ENCODE data around the gene APOA4.

Gene APOA4

DNA sequence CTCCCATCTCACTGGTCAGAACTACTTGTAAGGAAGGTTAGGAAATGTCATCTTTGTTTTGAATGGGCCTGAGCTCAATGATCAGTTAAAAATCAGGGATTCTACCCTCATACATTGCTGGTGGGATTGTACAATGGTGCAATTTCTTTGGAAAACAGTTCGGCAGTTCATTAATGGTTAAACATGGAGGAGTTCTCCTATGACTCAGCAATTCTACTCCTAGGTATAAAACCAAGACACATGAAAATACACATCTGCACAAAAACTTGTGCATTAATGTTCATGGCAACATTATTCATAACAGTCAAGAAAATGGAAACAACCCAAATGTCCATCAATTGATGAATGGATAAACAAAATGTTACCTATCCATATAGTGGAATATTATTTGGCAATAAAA is 26.6 kb downstream of the APOA4 start:
- no peak for DNase-seq

DNA sequence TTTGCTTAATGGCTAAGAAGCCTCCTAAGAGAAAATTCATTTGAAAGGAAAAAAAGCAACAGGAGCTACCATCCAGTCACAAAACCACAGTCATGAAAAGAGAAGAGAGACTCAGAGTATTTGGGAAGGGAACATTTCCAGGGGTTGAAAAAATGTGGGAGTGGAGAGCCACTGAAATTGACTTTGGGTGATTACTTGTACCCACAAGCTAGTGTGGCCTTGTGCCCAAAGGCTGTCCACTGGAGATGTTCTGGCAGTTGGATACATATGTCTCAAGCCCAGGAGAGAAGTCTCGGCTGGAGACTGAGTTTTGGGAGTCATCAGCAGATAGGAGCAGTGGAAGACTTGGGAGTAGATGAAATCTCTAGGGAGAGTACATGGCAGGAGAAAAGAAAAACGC is 28.3 kb downstream of the APOA4 start:
- DNase-seq, result no peak

DNA sequence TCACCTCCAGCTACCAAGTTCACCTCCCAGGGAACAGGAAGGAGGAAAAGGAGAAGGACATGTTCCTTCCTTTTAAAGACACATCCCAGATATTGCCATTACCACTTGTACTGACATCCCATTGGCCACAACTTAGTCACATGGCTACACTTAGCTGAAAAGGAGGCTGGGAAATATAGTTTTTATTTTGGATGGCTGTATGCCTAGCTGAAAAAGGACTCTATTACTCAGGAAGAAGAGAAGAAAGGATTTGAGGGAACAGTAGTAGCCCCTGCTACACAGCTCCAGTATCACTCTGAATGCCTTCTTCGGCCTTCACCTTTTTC is 29.4 kb downstream of the APOA4 start:
- no peak for DNase-seq

DNA sequence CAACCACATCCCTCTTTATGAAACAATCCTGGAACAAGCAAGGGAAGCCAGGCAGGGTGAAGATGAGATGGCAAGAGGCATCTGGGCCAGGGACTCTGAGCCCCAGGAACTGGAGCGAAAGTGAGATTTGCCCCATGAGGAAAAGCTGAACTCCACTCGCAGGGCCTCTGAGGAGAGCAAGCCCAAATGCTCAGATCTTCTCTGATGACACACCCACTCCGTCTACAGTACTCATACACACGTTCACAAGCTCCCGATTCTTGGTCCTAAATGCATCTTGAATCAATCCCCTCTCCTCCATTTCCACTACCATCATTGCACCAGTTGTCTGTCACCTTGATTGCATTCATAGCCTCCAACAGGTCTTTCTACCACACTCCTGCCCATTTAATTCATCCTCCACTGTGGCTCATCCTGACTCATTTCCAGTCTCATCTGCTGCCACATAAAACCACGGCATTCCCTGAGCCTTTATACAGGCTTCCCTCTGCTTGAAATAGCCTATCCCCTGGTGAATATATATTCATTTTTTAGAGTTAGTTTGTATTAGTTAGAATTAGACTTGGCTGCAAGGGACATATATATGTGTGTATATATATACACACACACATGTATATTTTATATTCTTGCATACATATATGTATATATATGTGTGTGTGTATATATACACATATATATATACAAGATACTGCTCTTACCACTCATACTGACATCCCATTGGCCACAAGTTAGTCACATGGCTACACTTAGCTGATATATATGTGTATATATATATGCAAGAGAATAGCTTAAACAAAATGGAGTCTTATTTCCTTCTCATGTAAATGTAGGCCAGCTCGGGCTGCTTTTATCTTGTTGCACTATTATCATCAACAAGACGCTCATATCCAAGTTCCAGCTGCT is 30.0 kb downstream of the APOA4 start:
- DNase-seq, result no peak

- no peak for DNase-seq
Measured at GRCh38 chr11:116792144-116792868, 30.8 kb downstream of the APOA4 start.

DNA sequence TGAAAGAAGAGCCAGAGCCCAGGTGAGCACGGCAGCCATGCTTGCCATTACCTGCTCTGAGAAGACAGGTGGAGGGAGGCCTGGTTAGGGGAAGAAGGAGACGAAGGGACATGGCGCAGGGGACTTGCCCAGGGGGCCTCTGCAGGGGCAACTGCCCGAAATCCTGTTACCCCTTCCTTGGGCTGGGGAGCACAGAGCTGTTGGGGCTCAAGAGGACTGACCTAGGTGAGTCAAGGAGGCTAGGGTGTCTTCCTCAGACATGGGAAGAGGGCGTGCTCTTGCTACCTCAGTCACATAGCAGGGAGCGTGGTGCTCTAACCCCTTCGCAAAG is 31.3 kb downstream of the APOA4 start, which contains the start of gene APOA5:
Gene APOA5 (minus strand): TSS at position 67 of the 331 bp plus-strand sequence. CDS start 19 bp downstream, at position 48.
- DNase-seq, result no peak

DNA sequence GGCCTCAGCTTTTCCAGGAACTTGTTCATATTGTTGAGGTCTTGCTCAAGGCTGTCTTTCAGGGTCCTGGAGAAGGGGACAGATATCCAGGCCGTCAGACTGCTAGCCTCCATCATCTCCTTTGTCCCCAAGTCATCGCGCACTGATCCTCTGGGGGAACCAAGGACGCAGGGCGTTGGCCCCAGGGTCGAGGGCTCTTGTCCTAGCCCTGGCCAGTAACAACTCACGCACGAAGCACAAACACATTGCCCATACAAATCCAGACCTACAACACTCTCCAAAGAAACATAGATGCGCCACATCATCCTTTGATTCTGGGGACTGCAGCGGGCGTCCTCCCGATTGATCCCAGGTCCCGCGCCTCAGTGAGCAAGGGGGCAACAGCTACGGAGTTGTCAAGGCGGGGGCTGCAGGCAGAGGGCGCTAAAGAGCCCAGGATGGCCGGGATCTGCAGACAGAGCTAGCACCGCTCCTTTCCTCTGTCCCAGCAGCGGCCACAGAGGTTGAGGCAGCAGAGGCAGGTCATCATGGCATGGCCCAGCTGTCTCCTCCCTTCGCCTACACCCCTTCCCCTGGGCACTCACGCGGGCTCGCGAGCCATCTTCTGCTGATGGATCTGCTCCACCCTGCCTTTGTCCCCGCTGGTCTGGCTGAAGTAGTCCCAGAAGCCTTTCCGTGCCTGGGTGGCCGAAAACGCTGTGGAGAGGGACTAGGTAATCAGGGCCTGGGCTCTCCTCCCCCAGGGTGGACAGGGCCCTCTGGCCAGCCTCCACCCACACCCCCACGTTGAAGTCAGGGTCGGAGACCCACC is 31.9 kb downstream of the APOA4 start:
- peak; percentile 63 for DNase-seq

DNA sequence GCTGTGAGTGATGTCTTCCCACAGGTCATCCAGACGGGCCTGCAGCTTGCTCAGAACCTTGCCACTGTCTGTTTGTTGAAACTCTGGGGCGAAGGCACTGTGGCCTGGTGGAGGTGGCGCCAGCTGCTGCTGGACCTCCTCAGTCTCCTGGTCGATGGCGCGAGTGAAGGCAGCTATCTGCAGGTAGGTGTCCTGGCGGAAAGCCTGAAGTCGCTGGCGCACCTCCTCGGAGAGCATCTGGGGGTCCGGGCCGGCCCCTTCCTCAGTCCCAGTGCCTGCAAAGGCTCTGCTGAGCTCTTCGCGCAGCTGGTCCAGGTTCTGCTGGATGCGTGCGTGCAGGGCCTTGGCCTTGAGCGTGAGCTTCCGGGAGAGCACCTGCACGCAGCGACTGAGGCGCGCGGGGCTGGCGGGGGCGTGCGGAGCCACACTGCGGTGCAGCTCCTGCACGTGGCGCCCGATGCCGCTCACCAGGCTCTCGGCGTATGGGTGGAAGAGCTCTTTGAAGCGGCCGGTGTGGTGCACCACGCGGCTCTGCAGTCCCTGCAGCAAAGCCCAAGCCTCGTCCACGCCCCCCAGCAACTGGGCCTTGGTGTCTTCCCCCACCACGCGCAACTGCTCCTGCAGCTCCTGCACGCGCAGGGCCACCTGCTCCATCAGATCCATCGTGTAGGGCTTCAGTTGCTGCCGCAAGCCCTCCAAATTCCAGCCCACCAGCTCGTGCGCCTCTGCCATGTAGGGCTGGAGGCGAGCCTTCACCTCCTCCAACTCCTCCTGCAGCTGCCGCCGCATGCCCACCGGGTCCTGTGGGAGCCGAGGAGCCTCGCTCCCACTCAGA is 32.7 kb downstream of the APOA4 start:
- DNase-seq, result no peak

GRCh38 chr11:116788975-116789374 is 34.1 kb downstream of the APOA4 start:
- no peak for DNase-seq

DNA sequence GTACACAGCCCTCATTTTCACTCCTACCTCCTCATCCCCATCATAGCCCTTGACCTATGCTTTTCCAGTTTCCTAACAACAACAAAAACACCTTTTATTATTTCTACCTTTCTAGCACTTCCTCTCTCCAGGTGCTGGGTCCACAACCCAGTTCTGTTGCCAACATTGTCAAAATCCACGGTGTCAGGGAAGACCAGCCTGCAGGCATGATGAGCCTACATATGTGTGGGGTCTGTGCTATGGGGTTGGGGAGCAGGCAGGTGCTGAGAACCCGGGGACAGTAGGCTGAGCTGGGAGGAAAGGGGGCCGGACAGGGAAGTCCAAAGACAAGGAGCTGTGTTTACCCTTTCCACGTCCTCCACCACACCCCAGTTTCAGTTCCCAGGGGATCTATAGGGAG is 34.6 kb downstream of the APOA4 start:
- no peak for DNase-seq

- peak; percentile 85 for DNase-seq
Measured at GRCh38 chr11:116787786-116788486, 35.2 kb downstream of the APOA4 start, which contains the start of gene ZPR1. ZPR1 (minus strand) TSS chr11:116788023; CDS start chr11:116787990, 33 bp downstream.

- DNase-seq, result no peak
Measured at GRCh38 chr11:116787436-116787785, 35.7 kb downstream of the APOA4 start.

GRCh38 chr11:116786966-116787365 is 36.1 kb downstream of the APOA4 start:
- DNase-seq, result no peak

DNA sequence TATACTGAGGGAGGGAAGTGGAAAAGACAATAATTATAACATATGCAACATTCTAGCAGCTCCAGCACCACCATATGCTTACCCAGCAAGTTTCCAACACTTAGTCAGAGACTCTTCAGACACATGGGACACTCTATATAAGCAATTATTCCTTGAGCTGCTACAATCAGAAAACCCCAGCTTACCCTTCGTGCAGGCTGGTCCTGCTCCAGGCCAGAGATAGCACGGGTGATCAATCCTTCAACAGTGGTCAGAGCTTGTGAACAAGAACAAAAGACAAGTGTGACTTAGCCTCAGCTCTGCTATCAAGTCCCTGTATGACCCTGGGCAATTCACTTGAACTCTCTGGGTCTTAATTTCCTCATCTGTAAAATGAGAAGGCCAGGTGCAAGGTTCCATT is 36.8 kb downstream of the APOA4 start:
- no peak for DNase-seq

- DNase-seq, result no peak
Measured at GRCh38 chr11:116782728-116783127, 40.4 kb downstream of the APOA4 start.

- no peak for DNase-seq
Measured at GRCh38 chr11:116778556-116778955, 44.5 kb downstream of the APOA4 start.

DNA sequence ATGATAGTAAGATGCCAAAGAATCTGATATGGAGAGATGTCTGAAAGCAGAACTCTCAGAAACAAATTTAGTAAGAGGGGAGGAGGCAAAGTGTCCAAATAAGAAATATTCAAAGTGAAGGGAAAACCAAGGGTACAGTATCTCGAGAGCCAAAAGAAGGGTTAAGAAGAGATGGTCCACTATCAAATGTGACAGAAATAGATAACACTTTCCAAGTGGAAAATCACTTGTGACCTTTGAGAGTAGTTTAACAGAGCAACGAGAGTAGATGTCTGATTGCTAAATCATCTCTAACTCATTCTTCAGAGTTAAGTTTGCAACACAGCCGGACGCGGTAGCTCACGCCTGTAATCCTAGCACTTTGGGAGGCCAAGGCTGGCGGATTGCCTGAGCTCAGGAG is 46.0 kb downstream of the APOA4 start:
- DNase-seq, result no peak

- DNase-seq, result no peak
Measured at GRCh38 chr11:116776522-116776984, 46.6 kb downstream of the APOA4 start.

DNA sequence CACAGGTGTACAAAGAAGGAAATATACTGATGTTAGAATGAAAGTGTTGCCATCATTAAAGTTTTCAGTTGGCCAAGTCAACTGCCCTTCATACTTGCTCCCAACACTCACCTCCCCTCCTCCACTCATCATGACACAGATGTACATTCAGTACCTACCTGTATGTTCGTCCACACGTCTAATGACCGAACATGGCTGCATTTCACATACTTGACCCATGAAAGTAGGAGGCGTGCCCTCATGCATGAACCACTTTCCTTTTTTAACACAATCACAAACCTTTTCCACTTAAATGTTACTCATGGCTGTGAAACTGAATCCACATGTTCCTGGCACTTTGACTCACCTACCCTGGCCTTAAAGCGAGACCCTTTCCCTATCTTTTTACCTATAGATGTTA is 47.1 kb downstream of the APOA4 start:
- DNase-seq, result no peak

DNA sequence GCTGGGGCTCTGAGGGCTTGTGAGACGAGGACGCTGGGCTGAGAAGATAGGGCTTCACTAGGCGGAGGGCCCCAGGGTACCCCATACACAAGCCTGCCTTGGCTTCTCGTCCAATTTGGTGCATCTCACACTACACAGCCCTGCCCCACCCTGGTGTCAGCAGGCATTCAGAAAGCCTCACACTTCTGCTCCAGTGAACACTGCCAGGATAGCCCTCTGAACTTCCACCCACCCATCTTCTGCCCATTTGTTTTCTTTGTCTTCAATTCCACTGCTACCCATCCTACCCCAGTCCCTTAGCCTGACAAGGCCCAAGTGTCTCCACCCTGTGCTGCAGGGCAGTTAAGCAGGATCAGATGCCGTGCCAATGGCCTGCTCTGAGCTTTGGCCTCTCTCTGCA is 48.4 kb downstream of the APOA4 start:
- DNase-seq, result no peak

- no peak for DNase-seq
Measured at GRCh38 chr11:116773203-116774097, 49.7 kb downstream of the APOA4 start.
